Measurements from ENCODE around the gene CAPZB. TPM values are rescaled to one million over a fixed set of nuclear protein-coding genes. Genes with fewer than 3 reads are reported as not detected.

CAPZB gene
- total and polyA plus RNA-seq, 7 experiments from 2014 or later = 216 to 559 (median 327) TPM

GRCh38 chr1:19460535-19461219, 24.7 kb downstream of the CAPZB start:
- Mint-ChIP-seq H3K4me3 (peak overlapping the region; percentile 33 to 87 (median 76)), H3K27me3 (no peaks in the 10 kb centered on the region), H3K36me3 (peaks cover 3 to 36% (median 13%) of the 10 kb centered on the region in 5 donors), H3K27ac (peak overlapping the region; percentile 85 to 97 (median 93)), H3K9me3 (peaks cover 0 to 2% (median 0%) of the 10 kb centered on the region in 11 donors), H3K4me1 (peaks cover 70 to 94% (median 84%) of the 10 kb centered on the region in 7 donors)
- Histone ChIP-seq H3K27ac (ENCODE audit: low read depth, low read length) (peak overlapping the region; percentile 84), H3K4me3 (ENCODE audit: low read length) (no peak overlapping the region), H3K27me3 (ENCODE audit: control insufficient read depth in 2 of 2, insufficient read depth in 2 of 2, low read length in 2 of 2) (no peaks in the 10 kb centered on the region), H3K36me3 (ENCODE audit: control insufficient read depth in 2 of 3, insufficient read depth in 3 of 3, low read length in 3 of 3) (peaks cover 0 to 3% (median 0%) of the 10 kb centered on the region in 3 experiments), H3K4me1 (ENCODE audit: control insufficient read depth in 2 of 2, insufficient read depth in 2 of 2, low read length in 2 of 2) (peaks cover 91 to 93% of the 10 kb centered on the region in 2 donors), H3K9me3 (ENCODE audit: control insufficient read depth in 2 of 3, low read length in 3 of 3) (no peaks in the 10 kb centered on the region)
- ChIA-PET POLR2A (interaction anchor here (0.5 to 21.6 kb wide), 13 partner anchors 8 to 149 kb away, joined by 3 to 492 read pairs (median 3); partner anchors contain the start of gene CAPZB), CTCF (interaction anchor here (0.9 to 2.4 kb wide), 4 partner anchors 19 to 121 kb away, joined by 4 to 13 read pairs (median 4); no protein-coding TSS in a partner anchor)
- intact Hi-C loops (cut with micrococcal nuclease) = no loop called here
- DNase-seq (no peak), ATAC-seq (no peak)

GRCh38 chr1:19458815-19459417, 26.4 kb downstream of the CAPZB start:
- H3K4me1 ChIP-seq (ENCODE audit: control insufficient read depth in 2 of 2, insufficient read depth in 2 of 2, low read length in 2 of 2) = peaks cover 92 to 93% of the 10 kb centered on the region in 2 donors
- no peaks in the 10 kb centered on the region for H3K27me3 ChIP-seq (ENCODE audit: control insufficient read depth in 2 of 2, insufficient read depth in 2 of 2, low read length in 2 of 2)
- ChIA-PET POLR2A (interaction anchor here (0.9 to 21.6 kb wide), 5 partner anchors 9 to 140 kb away, joined by 3 to 492 read pairs (median 4); partner anchors contain the start of gene CAPZB), CTCF (no interaction called here)
- Mint-ChIP-seq H3K27ac (peak overlapping the region; percentile 47 to 97 (median 95)), H3K27me3 (no peaks in the 10 kb centered on the region), H3K9me3 (no peaks in the 10 kb centered on the region), H3K4me3 (peak overlapping the region; percentile 3 to 87 (median 78)), H3K36me3 (peaks cover 0 to 25% (median 7%) of the 10 kb centered on the region in 5 donors), H3K4me1 (peaks cover 69 to 94% (median 86%) of the 10 kb centered on the region in 7 donors)
- no peak overlapping the region for H3K4me3 ChIP-seq (ENCODE audit: low read length)
- ATAC-seq = no peak
- no peak for DNase-seq
- intact Hi-C loops (cut with micrococcal nuclease) = no loop called here
- peak overlapping the region; percentile 79 for H3K27ac ChIP-seq (ENCODE audit: low read depth, low read length)
- H3K9me3 ChIP-seq (ENCODE audit: control insufficient read depth in 2 of 3, low read length in 3 of 3) = no peaks in the 10 kb centered on the region
- peaks cover 0 to 3% (median 0%) of the 10 kb centered on the region in 3 experiments for H3K36me3 ChIP-seq (ENCODE audit: control insufficient read depth in 2 of 3, insufficient read depth in 3 of 3, low read length in 3 of 3)

GRCh38 chr1:19457607-19458006, 27.7 kb downstream of the CAPZB start:
- H3K36me3 ChIP-seq (ENCODE audit: control insufficient read depth in 2 of 3, insufficient read depth in 3 of 3, low read length in 3 of 3) = peaks cover 0 to 3% (median 0%) of the 10 kb centered on the region in 3 experiments
- ChIA-PET CTCF (interaction anchor here (1.1 kb wide), 1 partner anchor 10 kb away, joined by 3 read pairs; no protein-coding TSS in a partner anchor), POLR2A (interaction anchor here (0.7 to 21.6 kb wide), 5 partner anchors 10 to 140 kb away, joined by 3 to 492 read pairs (median 4); partner anchors contain the start of gene CAPZB)
- intact Hi-C loops (cut with micrococcal nuclease) = no loop called here
- ATAC-seq = no peak
- no peak for DNase-seq
- peak overlapping the region; percentile 18 for H3K4me3 ChIP-seq (ENCODE audit: low read length)
- H3K27me3 ChIP-seq (ENCODE audit: control insufficient read depth in 2 of 2, insufficient read depth in 2 of 2, low read length in 2 of 2) = no peaks in the 10 kb centered on the region
- H3K4me1 ChIP-seq (ENCODE audit: control insufficient read depth in 2 of 2, insufficient read depth in 2 of 2, low read length in 2 of 2) = peaks cover 88 to 89% of the 10 kb centered on the region in 2 donors
- Mint-ChIP-seq H3K27me3 (no peaks in the 10 kb centered on the region), H3K4me1 (peaks cover 68 to 90% (median 80%) of the 10 kb centered on the region in 7 donors), H3K9me3 (no peaks in the 10 kb centered on the region), H3K36me3 (peaks cover 0 to 18% (median 7%) of the 10 kb centered on the region in 5 donors), H3K4me3 (peak overlapping the region; percentile 37 to 91 (median 68)), H3K27ac (peak overlapping the region in 8 of 9 donors; percentile 77 to 97 (median 92))
- H3K9me3 ChIP-seq (ENCODE audit: control insufficient read depth in 2 of 3, low read length in 3 of 3) = no peaks in the 10 kb centered on the region
- peak overlapping the region; percentile 79 for H3K27ac ChIP-seq (ENCODE audit: low read depth, low read length)

DNA sequence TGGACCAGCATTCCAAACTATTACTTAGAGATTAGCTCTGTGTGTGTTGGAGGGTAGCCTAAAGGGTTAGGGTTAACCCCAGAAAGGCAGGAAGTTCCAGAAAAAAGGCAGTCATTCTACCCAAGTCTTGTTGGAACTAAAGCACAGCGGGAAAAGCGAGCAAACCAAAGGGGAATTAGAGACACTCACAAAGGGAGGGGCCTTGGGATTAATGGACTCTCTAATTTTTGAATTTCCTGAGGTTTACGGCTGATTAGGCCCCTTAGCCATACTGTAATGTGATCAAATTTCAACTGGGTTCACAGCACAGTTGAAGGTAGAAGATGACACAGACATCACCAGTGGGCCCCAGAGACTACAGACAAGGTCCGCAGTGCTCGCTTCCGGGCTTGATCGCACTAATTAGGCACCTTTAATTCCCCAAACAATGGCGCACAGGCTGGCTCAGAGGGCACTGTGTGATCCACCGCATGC, 28.3 kb downstream of the CAPZB start:
- Histone ChIP-seq H3K9me3 (ENCODE audit: control insufficient read depth in 2 of 3, low read length in 3 of 3) (no peaks in the 10 kb centered on the region), H3K27me3 (ENCODE audit: control insufficient read depth in 2 of 2, insufficient read depth in 2 of 2, low read length in 2 of 2) (no peaks in the 10 kb centered on the region), H3K4me3 (ENCODE audit: low read length) (no peak overlapping the region), H3K27ac (ENCODE audit: low read depth, low read length) (peak overlapping the region; percentile 79), H3K36me3 (ENCODE audit: control insufficient read depth in 2 of 3, insufficient read depth in 3 of 3, low read length in 3 of 3) (peaks cover 0 to 3% (median 0%) of the 10 kb centered on the region in 3 experiments), H3K4me1 (ENCODE audit: control insufficient read depth in 2 of 2, insufficient read depth in 2 of 2, low read length in 2 of 2) (peaks cover 87 to 88% of the 10 kb centered on the region in 2 donors)
- ChIA-PET CTCF (interaction anchor here (0.8 to 1.1 kb wide), 2 partner anchors 10 to 31 kb away, joined by 3 read pairs; no protein-coding TSS in a partner anchor), POLR2A (interaction anchor here (2.5 to 21.6 kb wide), 2 partner anchors 11 to 25 kb away, joined by 11 to 492 read pairs; partner anchors contain the start of gene CAPZB)
- intact Hi-C loops (cut with micrococcal nuclease) = no loop called here
- Mint-ChIP-seq H3K27me3 (no peaks in the 10 kb centered on the region), H3K4me1 (peaks cover 73 to 93% (median 85%) of the 10 kb centered on the region in 7 donors), H3K9me3 (no peaks in the 10 kb centered on the region), H3K27ac (peak overlapping the region in 8 of 9 donors; percentile 77 to 97 (median 92)), H3K36me3 (peaks cover 0 to 19% (median 7%) of the 10 kb centered on the region in 5 donors), H3K4me3 (peak overlapping the region; percentile 37 to 91 (median 68))
- DNase-seq (no peak), ATAC-seq (no peak)

DNA sequence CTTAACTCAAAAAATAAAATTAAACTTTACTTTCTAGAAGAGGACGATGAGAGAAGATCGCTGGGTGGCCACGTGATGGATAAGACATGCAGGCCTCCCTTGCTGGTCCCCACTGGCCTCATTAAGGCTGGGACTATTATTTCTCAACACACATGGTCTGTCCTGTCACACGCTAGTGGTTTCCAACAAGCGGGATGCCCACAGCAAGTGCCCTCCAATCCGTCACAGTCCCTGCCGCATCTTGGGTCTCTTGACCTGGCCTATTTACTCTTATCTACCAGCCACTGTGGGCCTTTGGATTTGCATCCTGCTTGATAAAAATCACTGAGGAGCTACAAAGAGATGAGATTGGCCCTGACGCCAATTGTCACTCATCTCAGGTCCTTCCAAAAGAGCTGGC, 30.0 kb downstream of the CAPZB start:
- ATAC-seq (no peak), DNase-seq (no peak)
- ChIA-PET CTCF (interaction anchor here (0.9 to 1.1 kb wide), 2 partner anchors 24 to 126 kb away, joined by 3 read pairs; no protein-coding TSS in a partner anchor), POLR2A (interaction anchor here (0.7 to 2.5 kb wide), 7 partner anchors 8 to 233 kb away, joined by 3 to 9 read pairs (median 3); partner anchors contain the start of gene NBL1)
- H3K4me3 ChIP-seq (ENCODE audit: low read length) = no peak overlapping the region
- Mint-ChIP-seq H3K9me3 (no peaks in the 10 kb centered on the region), H3K36me3 (peaks cover 0 to 19% (median 8%) of the 10 kb centered on the region in 5 donors), H3K27me3 (no peaks in the 10 kb centered on the region), H3K27ac (peak overlapping the region; percentile 66 to 97 (median 91)), H3K4me3 (peak overlapping the region in 9 of 10 donors; percentile 41 to 91 (median 76)), H3K4me1 (peaks cover 80 to 94% (median 91%) of the 10 kb centered on the region in 7 donors)
- intact Hi-C loops (cut with micrococcal nuclease) = no loop called here
- H3K9me3 ChIP-seq (ENCODE audit: control insufficient read depth in 2 of 3, low read length in 3 of 3) = no peaks in the 10 kb centered on the region
- H3K4me1 ChIP-seq (ENCODE audit: control insufficient read depth in 2 of 2, insufficient read depth in 2 of 2, low read length in 2 of 2) = peaks cover 82 to 88% of the 10 kb centered on the region in 2 donors
- H3K36me3 ChIP-seq (ENCODE audit: control insufficient read depth in 2 of 3, insufficient read depth in 3 of 3, low read length in 3 of 3) = peaks cover 0 to 3% (median 0%) of the 10 kb centered on the region in 3 experiments
- no peaks in the 10 kb centered on the region for H3K27me3 ChIP-seq (ENCODE audit: control insufficient read depth in 2 of 2, insufficient read depth in 2 of 2, low read length in 2 of 2)
- peak overlapping the region; percentile 79 for H3K27ac ChIP-seq (ENCODE audit: low read depth, low read length)

All from naive thymus-derived CD4-positive, alpha-beta T cell (primary cell).